ENCODE data around the gene TMEM63C.

The TMEM63C gene

DNA sequence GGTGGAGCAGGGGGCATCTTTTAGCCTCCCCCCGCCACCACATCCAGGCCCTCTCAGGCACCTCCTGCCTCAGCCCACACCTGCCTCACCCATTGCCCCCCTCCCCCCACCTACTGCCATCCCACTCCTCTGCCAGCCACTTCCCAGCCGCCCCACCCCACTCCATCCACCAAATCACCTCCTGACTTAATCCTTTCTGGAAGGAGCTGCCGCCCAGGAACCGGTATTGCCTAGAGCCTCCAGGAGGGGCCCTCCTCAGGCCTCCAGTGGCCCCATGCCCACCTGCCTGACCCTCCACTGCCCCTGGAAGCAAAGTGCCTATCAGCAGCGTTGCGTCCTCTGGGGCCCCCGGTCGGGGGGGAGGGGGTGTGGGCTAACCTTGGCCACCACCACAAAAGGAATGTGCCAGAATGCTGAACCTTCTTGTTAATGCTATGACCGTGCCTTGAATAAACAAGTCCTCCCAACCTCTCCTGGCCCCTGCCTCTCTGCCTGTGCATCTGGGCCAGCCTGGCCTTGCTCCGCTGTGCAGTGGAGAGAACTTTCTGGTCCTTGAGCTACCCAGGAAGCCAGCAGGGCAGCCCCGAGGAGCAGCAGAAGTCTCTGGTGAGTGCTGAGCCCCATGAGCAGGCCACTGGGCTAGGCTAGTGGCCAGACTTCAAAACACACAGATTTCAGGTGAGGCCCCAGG lies 77.6 kb downstream of the TMEM63C start:
- DNase-seq: no peak

DNA sequence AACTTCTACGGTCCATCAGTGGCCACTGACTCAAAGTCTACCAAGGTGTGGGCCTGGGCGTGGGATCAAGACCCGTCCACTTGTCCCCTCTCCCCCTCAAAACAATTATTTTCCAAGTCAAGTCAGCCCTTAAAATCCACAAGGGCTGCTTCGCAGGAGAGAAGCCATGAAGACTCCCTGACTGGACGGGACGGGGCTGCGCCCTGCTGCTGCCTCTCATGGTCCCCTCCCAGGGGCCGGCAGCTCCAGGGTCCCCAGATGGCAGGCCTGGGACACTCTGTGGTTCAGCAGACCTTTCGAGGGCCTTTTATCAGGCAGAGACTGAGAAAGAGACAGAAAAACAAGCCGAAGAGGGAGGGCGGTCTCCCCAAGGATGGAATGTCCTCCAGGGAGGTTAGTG lies 78.6 kb downstream of the TMEM63C start:
- DNase-seq: no peak

DNA sequence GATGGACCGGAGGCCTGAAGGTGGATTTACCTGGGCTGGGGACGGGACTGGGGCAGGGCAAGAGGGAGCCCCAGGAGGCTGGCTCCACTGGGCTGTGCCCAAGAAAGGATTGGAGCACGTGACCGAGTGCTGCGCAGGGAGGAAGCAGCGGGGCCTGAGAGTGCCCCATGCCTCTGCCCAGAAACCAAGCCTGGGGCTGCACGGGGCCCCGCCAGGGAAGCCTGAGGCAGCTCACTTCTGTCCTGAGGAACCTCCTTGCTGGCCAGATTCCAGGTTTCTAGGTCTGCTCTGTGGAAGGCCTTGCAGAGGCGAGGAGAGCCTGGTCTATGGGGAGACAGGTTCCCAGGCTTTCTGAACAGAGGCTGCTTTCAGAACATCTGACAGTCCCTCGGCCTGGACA lies 79.0 kb downstream of the TMEM63C start:
- DNase-seq: no peak

DNA sequence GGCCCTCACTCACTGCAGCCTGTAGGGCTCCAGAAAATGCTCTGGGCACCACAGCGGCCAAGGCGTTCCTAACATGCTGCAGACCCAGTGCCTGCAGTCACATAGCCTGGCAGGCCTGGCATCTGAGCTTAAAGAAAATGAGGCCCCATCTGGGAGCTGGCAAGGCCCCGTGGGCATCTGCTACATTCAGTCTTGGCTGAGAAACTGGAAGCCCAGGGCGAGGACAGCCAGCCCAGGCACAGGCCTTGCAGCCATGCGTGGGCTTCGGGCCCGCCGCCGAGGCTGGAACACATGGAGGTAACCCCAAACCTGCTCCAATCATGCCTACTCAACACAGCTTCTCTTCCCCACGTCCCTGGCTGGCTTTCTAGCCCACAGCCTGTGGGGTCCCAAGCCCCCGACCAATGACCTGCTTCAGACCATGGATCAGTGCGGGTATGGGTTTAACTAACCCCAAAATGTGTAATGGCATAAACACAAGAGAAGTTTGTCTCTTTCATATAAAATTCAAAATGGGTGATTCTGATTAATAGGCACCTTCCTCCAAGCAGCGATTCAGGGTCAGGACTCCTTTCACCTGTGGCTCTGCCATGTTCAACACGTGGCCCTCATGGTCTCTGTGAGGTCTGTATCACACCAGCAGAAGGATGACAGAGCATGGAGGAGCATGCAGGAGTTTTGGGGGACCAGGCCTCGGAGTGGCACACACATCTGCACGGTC lies 83.0 kb downstream of the TMEM63C start:
- no peak for DNase-seq

DNA sequence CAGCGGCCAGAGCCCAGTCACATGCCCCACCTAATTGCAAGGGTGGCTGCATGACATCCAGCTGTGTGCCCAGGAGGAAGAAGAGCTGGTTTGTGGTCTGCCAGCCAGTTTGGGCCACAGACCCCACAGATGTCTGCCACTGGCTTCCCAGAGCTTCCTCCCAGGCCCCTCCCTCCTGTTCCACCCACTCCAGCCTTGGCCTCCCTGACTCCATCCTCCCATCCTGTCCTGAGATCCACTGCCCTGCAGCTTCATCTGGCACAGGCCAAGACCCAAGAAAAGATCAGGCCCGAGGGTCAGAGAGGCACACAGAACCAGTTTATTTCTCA lies 83.6 kb downstream of the TMEM63C start:
- DNase-seq: no peak

DNA sequence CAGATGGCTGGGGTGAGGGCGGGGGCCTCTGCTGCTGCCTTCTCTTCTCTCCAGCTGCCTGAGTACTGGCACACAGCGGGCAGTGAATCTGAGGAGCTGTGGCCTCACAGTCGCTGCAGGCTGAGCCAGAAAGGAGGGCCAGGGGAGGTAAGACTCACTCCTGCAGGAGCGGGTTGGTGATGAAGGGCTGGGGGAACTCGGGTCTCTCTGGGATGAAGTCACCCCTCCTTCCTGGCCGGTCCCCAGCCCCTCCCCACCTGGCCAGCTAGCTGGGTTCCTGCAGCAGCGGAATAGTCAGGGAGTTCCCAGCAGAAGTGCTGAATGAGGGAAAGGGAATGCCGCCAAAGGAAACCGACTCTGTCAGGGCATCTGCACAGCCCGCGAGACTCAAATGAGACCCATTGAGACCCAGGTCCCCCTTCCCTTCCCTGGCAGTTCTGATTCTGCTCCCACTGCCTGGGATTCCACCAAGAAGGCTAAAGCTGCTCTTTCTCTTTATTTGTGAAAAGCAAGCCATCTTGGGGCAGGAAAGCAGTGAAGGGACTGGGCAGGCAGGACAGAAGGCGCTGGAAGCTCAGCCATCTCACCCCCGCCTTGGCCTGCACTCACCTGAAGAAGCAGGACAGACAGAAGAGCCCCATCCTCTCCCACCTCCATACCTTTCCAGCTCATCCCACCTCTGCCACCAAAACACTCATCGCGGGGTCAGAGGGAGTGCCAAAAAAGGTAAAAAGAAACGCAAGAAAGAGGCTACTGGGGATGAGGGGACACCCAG lies 84.2 kb downstream of the TMEM63C start:
- DNase-seq: no peak

DNA sequence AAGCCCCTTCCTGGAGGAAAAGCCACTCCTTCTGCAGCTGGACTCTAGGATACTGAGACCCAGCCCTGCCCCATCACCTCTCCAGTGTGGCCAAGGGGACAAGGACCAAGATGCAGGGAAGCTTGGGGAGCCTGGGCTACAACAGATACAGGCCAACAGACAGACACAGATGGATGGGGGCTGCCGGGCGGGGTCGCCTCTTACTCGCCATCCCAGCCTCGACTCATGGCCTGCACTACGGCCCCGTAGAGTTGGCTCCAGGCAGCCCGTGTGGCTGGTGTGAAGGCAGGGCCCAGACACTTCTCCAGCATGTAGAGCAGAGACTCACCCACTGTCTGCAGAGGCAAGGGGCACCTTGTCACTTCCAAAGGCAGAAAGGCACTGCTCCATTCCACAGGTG lies 84.7 kb downstream of the TMEM63C start:
- DNase-seq: no peak

DNA sequence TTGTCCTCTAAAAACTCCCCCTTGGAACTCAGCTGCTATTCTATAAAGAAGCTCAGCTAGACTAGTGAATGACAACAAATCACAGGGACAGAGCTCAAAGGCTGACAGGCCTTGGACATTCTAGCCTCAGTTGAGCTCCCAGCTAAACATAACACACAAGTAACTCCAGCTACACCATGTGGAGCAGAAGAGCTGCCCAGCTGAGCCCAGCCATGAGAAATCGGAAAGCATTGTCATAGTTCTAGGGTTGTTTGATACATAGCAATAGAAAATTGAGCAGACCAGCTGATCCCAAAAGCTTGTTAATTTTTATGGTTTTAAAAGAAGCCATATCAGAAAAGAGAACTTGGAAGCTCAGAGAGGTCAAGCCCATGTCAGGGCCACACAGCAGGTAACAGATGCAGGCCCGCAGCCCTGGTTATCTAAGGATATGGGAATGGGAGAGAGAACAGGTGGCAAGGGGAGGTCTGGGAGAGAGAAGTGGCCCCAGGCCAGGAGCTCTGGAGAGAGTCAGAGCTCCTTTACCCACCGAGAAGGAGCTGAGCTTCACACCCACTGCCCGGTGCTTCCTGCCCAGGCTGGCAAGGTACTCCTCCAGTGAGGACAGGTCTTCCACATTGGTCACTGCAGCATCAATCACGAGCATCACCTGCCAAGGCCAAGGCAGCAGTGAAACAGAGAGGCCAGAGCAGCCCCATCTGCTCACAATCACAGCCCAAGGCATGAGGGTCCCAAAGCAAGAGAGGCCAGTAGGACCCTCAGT lies 86.5 kb downstream of the TMEM63C start:
- DNase-seq: no peak

DNA sequence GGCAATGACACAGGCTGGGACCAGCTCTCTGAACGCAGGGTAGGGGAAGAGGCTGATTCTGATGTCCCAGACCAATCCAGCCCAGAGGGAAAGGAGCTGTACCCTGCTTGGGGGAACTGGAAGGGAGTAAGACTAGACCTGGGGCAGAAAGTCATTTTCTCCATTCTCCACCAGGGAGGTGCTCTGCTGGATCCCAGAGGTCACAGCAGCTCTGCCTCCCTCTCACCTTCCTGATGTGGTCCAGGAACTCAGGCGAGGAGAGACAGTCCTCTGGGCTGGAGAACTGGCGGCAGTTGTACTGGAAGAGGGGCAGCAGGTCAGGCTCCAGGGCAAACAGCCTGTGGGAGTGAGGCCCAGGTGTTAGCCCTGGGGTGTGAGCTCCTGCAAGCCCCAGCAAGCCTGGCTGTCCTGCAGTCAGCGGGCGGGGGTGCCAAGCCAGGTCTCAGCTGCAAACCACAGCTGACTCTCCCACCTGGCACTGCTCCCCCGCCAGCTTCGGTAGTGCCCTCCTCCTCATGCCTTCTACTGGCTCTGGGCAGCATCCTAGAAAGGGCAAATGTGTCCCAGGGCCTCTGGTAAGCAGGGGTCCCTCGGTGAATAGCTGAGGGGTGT lies 87.5 kb downstream of the TMEM63C start:
- peak; percentile 32 for DNase-seq

DNA sequence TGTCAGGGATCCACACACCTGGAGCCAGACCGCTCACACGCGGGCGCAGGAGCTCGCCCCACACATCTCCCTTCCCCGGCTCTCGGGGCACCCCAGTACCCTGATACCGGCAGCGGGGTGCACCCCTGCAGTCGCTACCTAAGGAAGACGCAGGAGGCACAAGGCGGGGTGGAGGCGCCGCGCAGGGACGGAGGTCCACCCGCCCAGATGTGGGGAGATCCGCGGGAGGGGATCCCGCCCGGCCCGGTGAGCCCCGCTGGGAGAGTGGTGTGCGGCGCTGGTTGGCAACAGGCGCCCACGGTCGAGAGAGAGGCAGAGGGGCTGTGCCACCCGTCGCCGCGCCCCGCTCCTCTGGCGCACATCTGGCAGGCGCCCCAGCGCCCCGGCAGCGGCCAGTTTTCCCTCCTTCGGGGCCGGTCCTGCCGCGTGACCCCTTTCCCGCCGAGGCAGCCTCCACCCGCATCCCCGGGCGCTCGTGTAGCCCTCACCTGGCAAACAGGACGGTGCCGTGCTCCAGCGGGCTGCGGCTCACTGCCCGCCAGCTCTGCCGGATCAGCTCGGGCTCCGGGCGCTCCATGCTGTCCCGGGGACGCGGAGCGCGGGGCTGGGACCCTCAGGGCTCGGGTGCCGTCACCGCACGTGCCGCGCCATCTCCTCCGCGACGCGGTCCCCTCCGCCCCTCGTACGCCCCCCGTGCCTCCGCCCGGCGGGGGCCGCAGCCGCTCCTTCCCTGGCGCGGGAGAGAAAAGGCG lies 88.9 kb downstream of the TMEM63C start:
- peak; percentile 43 for DNase-seq

DNA sequence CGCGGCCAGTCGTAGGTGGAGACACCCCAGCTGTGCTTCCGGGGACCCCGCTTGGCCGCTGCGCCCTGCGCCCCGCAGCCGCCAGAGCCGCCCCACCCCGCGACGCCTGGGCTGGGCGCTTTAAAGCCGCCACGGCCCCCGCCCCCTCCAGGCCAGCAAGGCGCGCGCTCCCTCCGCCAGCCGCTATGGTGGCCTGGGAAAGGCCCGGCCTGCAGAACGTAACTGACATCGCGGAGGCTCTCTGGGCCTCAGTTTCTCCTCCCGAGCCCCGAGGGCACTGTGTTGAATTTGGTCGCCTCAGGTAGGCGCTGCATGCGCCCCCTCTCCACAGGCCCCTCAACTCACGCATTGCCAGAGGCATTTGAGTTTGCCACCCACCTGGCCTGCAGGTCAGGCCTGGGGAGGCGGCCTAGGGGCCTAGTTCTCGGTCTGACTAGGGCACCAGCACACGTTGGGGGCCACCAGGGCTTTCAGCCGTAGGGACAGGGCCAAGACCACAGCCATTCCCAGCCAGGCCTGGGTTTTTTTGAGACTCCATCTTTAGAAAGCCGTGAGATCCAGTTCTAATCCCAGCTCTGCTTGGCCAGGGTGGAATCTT lies 89.6 kb downstream of the TMEM63C start, which contains the start of gene NGB:
Gene NGB, minus strand, starts transcription at position 94 of the 598 bp plus-strand sequence. CDS start 269 bp downstream, outside the sequence.
- no peak for DNase-seq

DNA sequence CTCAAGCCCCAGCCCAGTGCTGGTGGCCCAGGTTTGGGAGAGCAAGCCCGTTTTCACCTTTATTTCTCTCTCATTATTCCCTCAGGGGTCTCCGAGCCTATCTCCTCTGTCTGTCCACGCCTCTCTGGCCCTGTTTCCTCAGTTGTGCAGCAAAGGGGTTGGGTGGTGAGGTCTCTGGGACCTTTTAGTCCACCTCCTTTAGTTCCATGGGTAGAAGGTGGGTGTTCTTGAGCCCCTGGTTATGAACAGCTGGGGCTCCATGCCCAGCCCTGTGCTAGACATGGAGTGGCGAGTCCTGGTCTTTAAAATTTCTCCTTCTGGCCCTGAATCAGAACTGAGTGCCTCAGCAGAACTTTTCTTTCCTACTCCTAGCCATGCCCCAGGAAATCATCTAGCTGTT lies 90.7 kb downstream of the TMEM63C start:
- no peak for DNase-seq

DNA sequence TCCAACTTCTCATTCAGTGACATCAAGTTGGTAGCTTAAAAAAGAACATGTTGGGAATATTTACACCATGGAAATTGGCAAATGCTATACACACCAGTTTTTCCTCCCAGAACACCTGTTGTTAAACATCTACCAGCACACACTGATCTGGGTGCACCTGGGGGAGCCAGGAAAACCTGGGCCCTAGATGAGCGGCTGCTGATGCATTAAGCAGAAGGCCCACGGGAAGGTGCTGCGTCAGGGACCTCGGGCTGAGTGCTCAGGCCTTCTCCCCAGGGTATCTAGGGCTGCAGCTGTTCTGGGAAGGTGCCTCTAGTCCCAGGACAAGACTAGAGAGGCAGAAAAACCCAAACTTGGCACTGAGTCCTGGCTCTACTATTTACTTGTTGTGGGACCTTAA lies 92.2 kb downstream of the TMEM63C start:
- DNase-seq: no peak

DNA sequence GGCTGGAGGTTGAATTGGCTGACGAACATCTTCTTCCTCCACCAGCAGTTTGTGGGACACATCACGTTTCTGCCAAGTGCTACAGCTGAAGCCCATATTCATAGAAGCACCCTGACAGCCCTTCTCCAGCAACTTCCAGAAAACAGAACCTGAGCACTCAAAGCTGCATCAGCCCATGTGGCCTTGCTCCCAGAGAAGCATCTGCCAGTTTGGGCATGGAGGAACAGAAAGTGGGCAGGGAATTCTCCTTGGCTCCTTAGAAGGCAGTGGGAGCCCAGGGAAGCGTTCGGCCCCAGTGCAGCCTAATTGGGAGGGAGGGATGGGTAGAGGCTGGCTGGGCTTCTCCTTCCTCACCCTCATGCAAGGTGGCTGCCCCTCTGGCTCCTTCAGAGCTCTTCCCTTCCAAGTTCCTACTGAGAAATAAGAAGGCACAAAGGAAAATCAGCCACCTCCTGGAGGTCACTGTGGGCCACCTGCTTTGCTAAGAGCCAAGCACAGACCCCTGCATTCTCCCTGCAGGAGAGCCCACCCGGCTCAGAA lies 93.5 kb downstream of the TMEM63C start:
- DNase-seq: no peak

DNA sequence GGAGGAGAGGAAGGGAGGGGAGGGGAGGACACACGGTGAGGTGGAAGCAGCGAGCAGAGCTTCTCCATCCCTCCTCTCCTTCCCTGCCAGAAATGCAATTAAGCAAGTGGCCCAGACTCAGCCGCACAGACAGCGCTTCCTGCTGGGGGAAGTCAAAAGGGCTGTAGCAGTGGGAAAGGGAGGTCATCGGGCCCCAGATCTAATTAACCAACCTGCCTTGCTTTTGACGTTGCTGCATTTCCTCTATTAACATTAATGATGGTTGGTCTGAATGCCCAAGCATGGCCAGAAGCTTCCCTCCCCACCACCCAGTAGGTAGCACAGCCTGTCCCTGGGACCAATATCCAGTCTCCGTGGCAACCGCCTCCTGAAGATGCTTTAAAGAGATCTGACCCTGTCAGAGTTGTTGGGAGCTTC lies 94.0 kb downstream of the TMEM63C start:
- DNase-seq: no peak

DNA sequence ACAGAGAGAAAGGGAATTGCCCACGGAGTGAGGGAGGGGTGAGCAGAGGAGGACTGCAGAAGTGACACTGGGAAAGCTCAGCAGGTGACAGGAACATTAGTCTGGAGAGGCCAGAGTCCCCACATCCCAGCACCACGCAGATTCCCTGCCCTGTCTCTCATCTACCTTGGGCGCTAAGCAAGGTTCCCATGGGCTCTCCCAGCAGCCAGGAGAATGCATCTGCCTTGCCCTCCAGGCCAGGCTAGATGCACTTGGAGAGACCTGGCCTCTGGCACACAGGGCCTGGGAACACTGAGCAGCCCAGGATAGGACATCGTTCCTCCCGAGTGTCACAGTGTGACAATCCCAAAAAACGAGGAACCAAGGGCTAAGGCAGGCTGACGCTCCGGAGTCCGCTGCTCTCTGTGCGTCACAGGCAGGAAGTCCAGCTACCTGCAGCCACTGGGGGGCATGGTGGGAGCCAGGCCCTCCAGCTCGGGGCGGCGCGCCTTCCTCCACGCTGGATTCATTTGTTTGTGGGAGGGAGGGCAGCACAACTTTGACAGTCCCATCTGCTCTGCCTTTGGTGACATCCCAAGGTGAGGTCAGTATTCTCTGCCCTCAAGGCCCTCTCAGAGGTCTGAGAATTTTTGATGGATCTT lies 94.8 kb downstream of the TMEM63C start:
- DNase-seq: no peak

DNA sequence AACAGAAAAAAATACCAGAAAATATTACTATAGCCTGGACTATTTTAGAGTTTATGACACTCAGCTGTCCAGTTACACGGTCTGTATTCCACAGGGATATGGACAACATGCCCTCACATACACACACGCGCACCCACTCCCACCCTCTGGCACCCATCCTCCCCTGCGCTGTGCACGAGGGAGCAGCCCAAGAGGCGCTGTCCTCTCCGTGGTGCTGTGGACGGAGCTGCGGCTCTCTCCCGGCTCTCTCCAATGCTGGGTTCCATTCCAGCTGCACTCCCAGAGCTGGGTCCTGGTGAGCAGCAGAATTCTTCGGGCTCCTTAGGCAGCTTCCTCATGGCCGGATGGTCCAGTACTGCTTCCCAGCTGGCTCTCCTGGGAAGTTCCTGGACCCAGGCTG lies 95.4 kb downstream of the TMEM63C start:
- no peak for DNase-seq

DNA sequence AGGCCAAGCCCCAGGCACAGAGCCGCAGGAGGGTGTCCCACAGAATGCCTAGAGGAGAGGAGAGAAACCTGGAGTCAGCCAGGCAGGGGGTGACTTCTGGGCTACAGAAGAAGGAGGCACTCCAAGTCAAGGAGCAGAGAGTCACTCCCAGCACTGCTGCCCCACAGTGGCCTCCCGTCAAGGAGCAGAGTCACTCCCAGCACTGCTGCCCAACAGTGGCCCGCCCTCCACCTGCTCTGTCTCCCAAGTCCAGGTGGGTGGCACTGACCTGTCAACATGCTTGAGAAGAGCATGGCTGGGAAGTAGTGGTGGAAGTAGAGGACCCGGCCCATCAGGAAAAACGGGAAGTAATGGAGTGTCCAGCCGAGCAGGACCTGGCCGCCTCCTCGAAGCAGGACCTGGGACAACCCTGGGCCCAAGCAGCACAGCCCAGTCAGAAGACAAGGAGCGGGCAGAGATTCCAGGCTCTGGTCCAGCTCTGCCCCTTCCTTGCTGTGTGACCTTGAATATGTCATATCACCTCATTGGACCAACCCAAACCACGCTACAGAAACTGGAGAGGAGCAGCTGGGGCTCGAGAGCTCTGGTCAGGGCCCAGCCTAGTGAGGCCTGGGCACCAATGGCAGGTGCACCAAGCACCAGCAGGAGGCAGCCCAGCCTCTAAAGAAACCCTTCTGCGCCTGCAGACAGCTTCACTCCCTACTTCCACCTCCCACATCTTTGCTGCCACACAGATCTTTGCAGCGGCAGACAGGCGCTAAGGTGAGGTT lies 97.0 kb downstream of the TMEM63C start:
- no peak for DNase-seq

DNA sequence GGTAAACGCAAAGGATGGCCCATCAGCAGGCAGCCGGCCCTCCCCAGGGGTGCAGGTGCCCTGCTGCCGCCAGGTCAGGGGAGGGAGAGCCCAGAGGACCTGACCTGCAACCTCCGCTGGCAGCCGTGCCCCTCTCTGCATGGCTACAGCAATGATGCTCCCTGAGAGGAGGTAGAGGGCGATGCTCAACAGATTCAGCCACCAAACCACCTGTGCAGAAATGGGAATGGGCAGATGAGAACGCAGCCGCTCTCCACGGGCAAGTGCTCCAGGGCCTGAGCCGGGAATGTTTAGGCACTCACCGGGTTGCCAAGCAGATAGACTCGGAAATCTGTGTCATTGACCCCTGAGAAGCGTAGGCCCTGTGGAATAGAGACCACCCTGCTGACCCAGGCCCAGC lies 98.1 kb downstream of the TMEM63C start:
- DNase-seq: no peak

Measured in right kidney (tissue), 1 donor.